ENCODE data around the gene MYBPH.

The MYBPH gene

GRCh38 chr1:203175237-203175826 is at the start of gene MYBPH:
Gene MYBPH (minus strand): TSS chr1:203175826. CDS start chr1:203175755, 71 bp downstream.
- no peak within 1 kb of the TSS for H3K9ac ChIP-seq (ENCODE audit: low read depth, low read length)

GRCh38 chr1:203225071-203225470 is 49.4 kb upstream of the MYBPH start:
- H3K9ac ChIP-seq (ENCODE audit: low read depth, low read length): no peak overlapping the region
- H3K36me3 ChIP-seq (ENCODE audit: insufficient read depth, low read length): no peaks in the 10 kb centered on the region
- no peaks in the 10 kb centered on the region for H3K4me1 ChIP-seq (ENCODE audit: insufficient read depth, low read length)
- no peaks in the 10 kb centered on the region for H3K9me3 ChIP-seq (ENCODE audit: control insufficient read depth, insufficient read depth, low read length)

More at GRCh38 chr1:203175237-203175826, at the start of gene MYBPH:
- Histone ChIP-seq H3K9me3 (ENCODE audit: control insufficient read depth, insufficient read depth, low read length) (no peaks in the 10 kb centered on the region), H3K4me1 (ENCODE audit: insufficient read depth, low read length) (peaks cover 21% of the 10 kb centered on the region), H3K36me3 (ENCODE audit: insufficient read depth, low read length) (no peaks in the 10 kb centered on the region)

- H3K9me3 ChIP-seq (ENCODE audit: control insufficient read depth, insufficient read depth, low read length): no peaks in the 10 kb centered on the region
- H3K36me3 ChIP-seq (ENCODE audit: insufficient read depth, low read length): no peaks in the 10 kb centered on the region
- no peaks in the 10 kb centered on the region for H3K4me1 ChIP-seq (ENCODE audit: insufficient read depth, low read length)
- H3K9ac ChIP-seq (ENCODE audit: low read depth, low read length): no peak overlapping the region
These were observed 47.6 kb upstream of the MYBPH start for GRCh38 chr1:203223012-203223775.

GRCh38 chr1:203219934-203220333 is 44.3 kb upstream of the MYBPH start:
- Histone ChIP-seq H3K36me3 (ENCODE audit: insufficient read depth, low read length) (no peaks in the 10 kb centered on the region), H3K4me1 (ENCODE audit: insufficient read depth, low read length) (no peaks in the 10 kb centered on the region; the same call in 1 of the 2 replicates), H3K9me3 (ENCODE audit: control insufficient read depth, insufficient read depth, low read length) (no peaks in the 10 kb centered on the region), H3K9ac (ENCODE audit: low read depth, low read length) (no peak overlapping the region)

- Histone ChIP-seq H3K9me3 (ENCODE audit: control insufficient read depth, insufficient read depth, low read length) (no peaks in the 10 kb centered on the region), H3K4me1 (ENCODE audit: insufficient read depth, low read length) (no peaks in the 10 kb centered on the region; the same call in 1 of the 2 replicates), H3K36me3 (ENCODE audit: insufficient read depth, low read length) (no peaks in the 10 kb centered on the region), H3K9ac (ENCODE audit: low read depth, low read length) (no peak overlapping the region)
These were observed 43.5 kb upstream of the MYBPH start for GRCh38 chr1:203219171-203219570.

GRCh38 chr1:203217668-203218067 is 42.0 kb upstream of the MYBPH start:
- no peak overlapping the region for H3K9ac ChIP-seq (ENCODE audit: low read depth, low read length)
- no peaks in the 10 kb centered on the region for H3K9me3 ChIP-seq (ENCODE audit: control insufficient read depth, insufficient read depth, low read length)
- H3K4me1 ChIP-seq (ENCODE audit: insufficient read depth, low read length): no peaks in the 10 kb centered on the region; the same call in 1 of the 2 replicates
- H3K36me3 ChIP-seq (ENCODE audit: insufficient read depth, low read length): no peaks in the 10 kb centered on the region

- no peaks in the 10 kb centered on the region; the same call in 1 of the 2 replicates for H3K4me1 ChIP-seq (ENCODE audit: insufficient read depth, low read length)
- H3K9me3 ChIP-seq (ENCODE audit: control insufficient read depth, insufficient read depth, low read length): no peaks in the 10 kb centered on the region
- H3K9ac ChIP-seq (ENCODE audit: low read depth, low read length): no peak overlapping the region
- H3K36me3 ChIP-seq (ENCODE audit: insufficient read depth, low read length): no peaks in the 10 kb centered on the region
These were observed 41.6 kb upstream of the MYBPH start for GRCh38 chr1:203217139-203217655.

- H3K9ac ChIP-seq (ENCODE audit: low read depth, low read length): no peak overlapping the region
- H3K9me3 ChIP-seq (ENCODE audit: control insufficient read depth, insufficient read depth, low read length): no peaks in the 10 kb centered on the region
- H3K4me1 ChIP-seq (ENCODE audit: insufficient read depth, low read length): no peaks in the 10 kb centered on the region; the same call in 1 of the 2 replicates
- H3K36me3 ChIP-seq (ENCODE audit: insufficient read depth, low read length): no peaks in the 10 kb centered on the region
These were observed 40.9 kb upstream of the MYBPH start for GRCh38 chr1:203216274-203217138.

GRCh38 chr1:203215573-203215972 is 39.9 kb upstream of the MYBPH start:
- no peaks in the 10 kb centered on the region for H3K36me3 ChIP-seq (ENCODE audit: insufficient read depth, low read length)
- no peaks in the 10 kb centered on the region for H3K9me3 ChIP-seq (ENCODE audit: control insufficient read depth, insufficient read depth, low read length)
- no peak overlapping the region for H3K9ac ChIP-seq (ENCODE audit: low read depth, low read length)
- no peaks in the 10 kb centered on the region; the same call in 1 of the 2 replicates for H3K4me1 ChIP-seq (ENCODE audit: insufficient read depth, low read length)

GRCh38 chr1:203214871-203215270 is 39.2 kb upstream of the MYBPH start:
- no peaks in the 10 kb centered on the region for H3K9me3 ChIP-seq (ENCODE audit: control insufficient read depth, insufficient read depth, low read length)
- H3K9ac ChIP-seq (ENCODE audit: low read depth, low read length): no peak overlapping the region
- H3K36me3 ChIP-seq (ENCODE audit: insufficient read depth, low read length): no peaks in the 10 kb centered on the region
- H3K4me1 ChIP-seq (ENCODE audit: insufficient read depth, low read length): no peaks in the 10 kb centered on the region; the same call in 1 of the 2 replicates

- H3K4me1 ChIP-seq (ENCODE audit: insufficient read depth, low read length): no peaks in the 10 kb centered on the region; the same call in 1 of the 2 replicates
- H3K36me3 ChIP-seq (ENCODE audit: insufficient read depth, low read length): no peaks in the 10 kb centered on the region
- no peak overlapping the region for H3K9ac ChIP-seq (ENCODE audit: low read depth, low read length)
- no peaks in the 10 kb centered on the region for H3K9me3 ChIP-seq (ENCODE audit: control insufficient read depth, insufficient read depth, low read length)
These were observed 37.5 kb upstream of the MYBPH start for GRCh38 chr1:203213126-203213525.

GRCh38 chr1:203211812-203212211 is 36.2 kb upstream of the MYBPH start:
- Histone ChIP-seq H3K36me3 (ENCODE audit: insufficient read depth, low read length) (no peaks in the 10 kb centered on the region), H3K9me3 (ENCODE audit: control insufficient read depth, insufficient read depth, low read length) (no peaks in the 10 kb centered on the region), H3K9ac (ENCODE audit: low read depth, low read length) (no peak overlapping the region), H3K4me1 (ENCODE audit: insufficient read depth, low read length) (no peaks in the 10 kb centered on the region; the same call in 1 of the 2 replicates)

- Histone ChIP-seq H3K36me3 (ENCODE audit: insufficient read depth, low read length) (no peaks in the 10 kb centered on the region), H3K9me3 (ENCODE audit: control insufficient read depth, insufficient read depth, low read length) (no peaks in the 10 kb centered on the region), H3K9ac (ENCODE audit: low read depth, low read length) (no peak overlapping the region), H3K4me1 (ENCODE audit: insufficient read depth, low read length) (peaks cover 7% of the 10 kb centered on the region; the same call in 1 of the 2 replicates)
These were observed 35.4 kb upstream of the MYBPH start for GRCh38 chr1:203210988-203211387.

- H3K9ac ChIP-seq (ENCODE audit: low read depth, low read length): no peak overlapping the region
- no peaks in the 10 kb centered on the region for H3K9me3 ChIP-seq (ENCODE audit: control insufficient read depth, insufficient read depth, low read length)
- peaks cover 9% of the 10 kb centered on the region; the same call in 1 of the 2 replicates for H3K4me1 ChIP-seq (ENCODE audit: insufficient read depth, low read length)
- H3K36me3 ChIP-seq (ENCODE audit: insufficient read depth, low read length): no peaks in the 10 kb centered on the region
These were observed 34.7 kb upstream of the MYBPH start for GRCh38 chr1:203210350-203210749.
